HG03097 (cell line): ENCODE measurements around the gene UST.
"Not testable (repeated sequence)": the region's sequence is repeated elsewhere in the genome, so short reads cannot be mapped to it uniquely, and the experiment has no call there.

Source experiments
- ATAC-seq: cut with Tn5 transposase; IDR thresholded peaks from one replicate; pipeline ENCODE4 v1.9.1; 2021; ENCODE audit not compliant: unreplicated experiment, low FRiP score

UST gene

DNA sequence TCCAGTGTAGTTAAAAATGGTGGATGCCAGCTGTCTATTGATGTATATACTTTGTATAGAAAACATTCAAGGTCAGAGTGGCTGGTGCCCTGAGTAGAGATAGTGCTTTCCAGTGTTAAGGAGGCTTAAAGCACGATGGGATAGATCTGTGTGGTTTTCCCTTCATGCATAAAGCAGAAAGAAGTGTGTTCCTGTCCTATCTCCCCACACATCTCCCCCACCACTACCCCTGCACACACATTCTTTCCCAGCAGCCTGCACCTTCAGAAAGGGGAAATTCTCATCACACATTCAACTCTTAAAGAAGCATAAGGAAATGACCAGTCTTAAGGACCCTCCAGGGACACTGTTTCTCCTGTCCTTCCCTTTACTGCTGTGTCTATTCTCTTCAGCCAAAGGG, 349.0 kb downstream of the UST start:
- ATAC-seq, result no peak

- ATAC-seq, result no peak
These were observed 351.0 kb downstream of the UST start for GRCh38 chr6:149097794-149098193.

GRCh38 chr6:149098700-149099276, 352.0 kb downstream of the UST start:
- ATAC-seq, result no peak

DNA sequence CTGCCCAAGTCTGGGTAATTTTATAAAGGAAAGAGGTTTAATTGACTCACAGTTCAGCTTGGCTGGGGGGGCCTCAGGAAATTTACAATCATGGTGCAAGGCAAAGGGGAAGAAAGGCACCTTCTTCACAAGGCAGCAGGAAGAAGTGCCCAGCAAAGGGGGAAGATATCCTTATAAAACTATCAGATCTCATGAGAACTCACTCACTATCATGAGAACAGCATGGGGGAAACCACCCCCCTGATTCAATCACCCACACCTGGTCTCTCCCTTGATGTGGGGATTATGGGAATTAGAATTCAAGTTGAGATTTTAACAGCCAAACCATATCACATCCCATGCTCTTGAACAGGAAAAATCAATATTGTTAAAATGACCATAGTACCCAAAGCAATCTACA, 355.5 kb downstream of the UST start:
- ATAC-seq, result no peak

DNA sequence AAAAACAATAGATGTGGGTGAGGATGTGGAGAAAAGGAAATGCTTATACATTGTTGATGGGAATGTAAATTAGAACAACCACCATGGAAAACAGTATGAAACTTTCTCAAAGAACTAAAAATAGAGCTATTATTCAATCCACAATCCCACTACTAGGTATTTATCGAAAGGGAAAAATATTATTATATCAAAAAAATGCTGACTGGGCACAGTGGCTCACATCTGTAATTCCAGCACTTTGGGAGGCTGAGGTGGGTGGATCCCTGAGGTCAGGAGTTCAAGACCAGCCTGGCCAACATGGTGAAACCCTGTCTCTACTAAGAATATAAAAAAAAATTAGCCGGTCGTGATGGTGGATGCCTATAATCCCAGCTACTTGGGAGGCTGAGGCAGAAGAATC, 357.1 kb downstream of the UST start:
- not testable (repeated sequence) for ATAC-seq

DNA sequence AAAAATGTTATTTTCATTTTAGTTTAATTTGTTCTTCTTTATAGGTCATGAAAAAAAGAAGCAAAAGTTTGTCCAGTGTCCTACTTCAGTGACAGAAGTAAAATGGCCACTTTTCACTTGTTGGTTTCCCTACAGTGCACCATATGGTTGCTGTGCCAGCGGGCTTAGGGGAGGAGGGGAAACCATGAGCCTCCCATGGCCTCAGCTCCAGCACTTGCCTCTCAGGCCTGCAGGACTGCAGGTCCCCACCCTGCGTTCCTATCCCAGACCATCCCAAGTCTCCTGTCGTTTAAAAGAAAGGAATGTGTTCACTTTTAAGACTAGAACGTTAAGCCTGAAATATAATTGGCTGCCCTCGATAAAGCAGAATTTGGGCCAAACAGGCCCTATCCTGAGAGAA, 360.7 kb downstream of the UST start:
- no peak for ATAC-seq

GRCh38 chr6:149108038-149108748, 361.4 kb downstream of the UST start:
- ATAC-seq, result no peak

DNA sequence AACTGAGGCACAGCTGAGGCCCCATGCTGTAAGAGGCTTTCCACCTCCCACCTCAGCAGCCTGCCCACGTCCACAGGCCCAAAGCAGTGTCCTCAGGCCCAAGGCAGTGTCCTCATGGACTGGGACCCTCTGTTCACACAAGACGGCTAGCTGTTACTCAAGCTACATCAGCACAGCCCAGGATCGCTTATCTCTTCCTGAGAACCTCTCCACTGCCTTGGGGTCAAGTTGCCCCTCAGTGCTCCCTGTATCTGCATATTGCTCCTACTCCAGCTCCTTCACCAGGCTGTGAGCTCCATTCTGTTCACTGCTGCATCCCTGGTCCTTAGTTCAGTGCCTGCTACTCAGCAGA, 361.9 kb downstream of the UST start:
- ATAC-seq, result no peak

- ATAC-seq, result no peak
These were observed 362.7 kb downstream of the UST start for GRCh38 chr6:149109397-149110070.

GRCh38 chr6:149111556-149112115, 364.8 kb downstream of the UST start:
- no peak for ATAC-seq

- ATAC-seq, result no peak
These were observed 366.1 kb downstream of the UST start for GRCh38 chr6:149112976-149113375.

DNA sequence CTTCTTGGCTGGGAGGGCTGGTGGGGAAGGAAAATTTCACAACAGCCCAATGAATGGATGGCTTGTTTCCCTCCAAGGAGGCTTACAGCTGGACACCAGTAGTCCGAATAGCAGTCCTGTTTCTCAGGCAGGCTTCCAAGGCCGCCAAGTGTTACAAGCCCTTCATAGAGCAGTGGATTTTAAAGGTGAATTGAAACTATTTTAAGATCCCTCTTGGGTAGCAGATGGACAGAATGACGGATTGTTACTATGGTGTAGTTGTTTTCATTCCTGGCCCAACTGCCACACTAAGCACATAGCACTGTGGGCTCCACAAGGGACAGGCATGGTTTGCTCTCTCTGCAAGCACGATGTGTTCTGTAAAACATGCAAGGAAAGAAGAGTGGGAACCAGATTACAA, 367.3 kb downstream of the UST start:
- ATAC-seq, result no peak

DNA sequence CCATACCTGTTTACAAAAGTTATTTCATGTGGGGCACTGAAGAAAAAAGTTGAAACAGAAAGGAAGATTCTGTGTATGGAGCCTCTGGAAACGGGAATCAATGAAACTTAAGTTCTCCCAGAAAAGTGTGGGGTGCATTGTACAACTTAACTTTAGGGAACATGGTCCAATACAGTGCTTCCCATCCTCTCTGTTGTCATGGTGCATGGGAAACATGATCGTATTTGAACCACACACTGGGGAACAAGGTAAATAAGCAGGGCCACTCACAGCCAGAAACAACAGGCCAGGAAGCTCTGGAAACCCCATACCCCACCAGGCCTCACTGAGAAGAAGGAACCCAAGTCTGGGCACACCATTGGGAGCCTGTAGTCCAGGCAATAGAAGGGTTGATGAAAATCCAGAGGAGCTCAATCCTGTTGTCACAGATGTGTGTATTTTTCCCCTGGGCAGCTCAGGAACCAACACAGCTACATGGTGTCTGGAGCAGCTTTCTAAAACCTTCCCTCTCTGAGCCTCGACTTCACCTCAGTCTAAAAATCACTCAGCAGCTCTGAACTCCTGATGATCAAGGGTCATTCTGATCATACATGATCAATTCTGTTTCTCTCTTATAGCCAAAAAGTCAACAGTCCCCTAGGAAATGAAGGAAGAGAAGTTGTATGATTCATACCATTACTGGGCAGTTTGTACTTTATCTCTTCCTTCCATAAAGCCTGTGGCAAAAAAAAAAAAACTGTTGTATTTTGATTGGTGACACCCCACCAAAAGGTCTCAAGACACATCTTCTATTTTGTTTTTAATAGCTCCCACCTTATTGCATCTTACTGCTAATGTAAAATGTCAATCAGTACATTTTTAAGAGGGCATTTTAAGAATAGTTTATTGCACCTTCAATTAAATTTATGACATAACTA, 372.2 kb downstream of the UST start:
- no peak for ATAC-seq

DNA sequence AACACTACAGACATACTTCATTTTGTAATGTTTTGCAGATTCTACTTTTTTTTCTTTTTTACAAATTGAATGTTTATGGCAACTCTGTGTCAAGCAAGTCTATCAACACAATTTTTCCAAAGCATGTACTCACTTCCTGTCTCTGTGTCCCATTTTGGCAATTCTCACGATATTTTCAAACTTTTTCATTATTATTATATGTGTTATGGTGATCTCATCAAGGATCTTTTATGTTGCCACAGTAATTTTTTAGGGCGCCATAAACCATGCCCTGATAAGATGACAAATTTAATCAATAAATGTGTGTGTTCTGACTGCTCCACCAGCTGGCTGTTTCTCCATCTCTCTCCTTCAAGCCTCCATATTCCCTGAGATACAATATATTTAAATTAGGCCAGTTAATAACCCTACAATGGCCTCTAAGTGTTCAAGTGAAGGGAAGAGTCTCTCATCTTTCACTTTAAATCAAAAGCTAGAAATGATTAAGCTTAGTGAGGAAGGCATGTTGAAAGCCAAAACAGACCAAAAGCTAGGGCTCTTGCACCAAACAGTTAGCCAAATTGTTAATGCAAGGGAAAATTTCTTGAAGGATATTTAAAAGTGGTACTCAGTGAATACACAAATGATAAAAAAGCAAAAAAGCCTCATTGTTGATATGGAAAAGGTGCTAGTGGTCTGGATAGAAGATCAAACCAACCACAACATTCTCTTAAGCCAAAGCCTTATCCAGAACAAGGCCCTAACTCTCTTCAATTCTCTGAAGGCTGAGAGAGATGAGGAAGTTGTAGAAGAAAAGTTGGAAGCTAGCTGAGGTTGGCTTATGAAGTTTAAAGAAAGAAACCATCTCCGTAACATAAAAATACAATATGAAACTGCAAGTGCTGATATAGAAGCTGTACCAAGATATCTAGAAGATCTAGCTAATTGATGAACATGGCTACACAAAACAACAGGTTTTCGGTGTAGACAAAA, 376.3 kb downstream of the UST start:
- ATAC-seq, result no peak

GRCh38 chr6:149125309-149125708, 378.5 kb downstream of the UST start:
- ATAC-seq, result no peak
